ENCODE results near the gene FKBP8. TPM values are rescaled to one million over a fixed set of nuclear protein-coding genes. Genes with fewer than 3 reads are reported as not detected.

The FKBP8 gene
- total and polyA plus RNA-seq, 8 donors: 87.8 to 819 (median 223) TPM

GRCh38 chr19:18489627-18490184, 53.7 kb downstream of the FKBP8 start:
- DNase-seq: no peak
- Histone ChIP-seq H3K4me1 (peaks cover 62 to 89% (median 82%) of the 10 kb centered on the region in 4 donors), H3K27me3 (no peaks in the 10 kb centered on the region), H3K27ac (peak overlapping the region in 2 of 5 donors; percentile 8 to 46), H3K4me3 (no peak overlapping the region), H3K36me3 (no peaks in the 10 kb centered on the region), H3K9me3 (no peaks in the 10 kb centered on the region)
- 81 to 90% (median 89%) methylated on average over 12 to 14 of the region's 14 CpGs for WGBS, 5 donors
- TF ChIP-seq POLR2AphosphoS5 (IDR thresholded peaks at IDR 0.05) (no peak), POLR2A (IDR thresholded peaks at IDR 0.05) (no peak), EP300 (IDR thresholded peaks at IDR 0.05) (no peak), CTCF (IDR thresholded peaks at IDR 0.05) (no peak)
- intact Hi-C loops (cut with DNase I; ENCODE audit: low total_unique reads): no loop called here

- peaks cover 56 to 89% (median 76%) of the 10 kb centered on the region in 4 donors for H3K4me1 ChIP-seq
- WGBS, 5 donors: 34 to 56% (median 43%) methylated on average over 18 to 22 of the region's 22 CpGs
- no peaks in the 10 kb centered on the region for H3K36me3 ChIP-seq
- no peak overlapping the region for H3K4me3 ChIP-seq
- no peaks in the 10 kb centered on the region for H3K9me3 ChIP-seq
- peak; percentile 63 to 76 for DNase-seq
- peak in 4 of 7 experiments; percentile 5 to 52 (median 28) for TF ChIP-seq CTCF (IDR thresholded peaks at IDR 0.05)
- TF ChIP-seq POLR2AphosphoS5 (IDR thresholded peaks at IDR 0.05): no peak
- H3K27ac ChIP-seq: peak overlapping the region in 2 of 5 donors; percentile 8 to 46
- intact Hi-C loops (cut with DNase I; ENCODE audit: low total_unique reads): no loop called here
- no peaks in the 10 kb centered on the region for H3K27me3 ChIP-seq
These were observed 54.3 kb downstream of the FKBP8 start for GRCh38 chr19:18488838-18489626.

GRCh38 chr19:18488403-18488723, 55.0 kb downstream of the FKBP8 start:
- Histone ChIP-seq H3K9me3 (no peaks in the 10 kb centered on the region), H3K27me3 (no peaks in the 10 kb centered on the region), H3K27ac (peak overlapping the region in 1 of 5 donors; percentile 46), H3K4me1 (peaks cover 49 to 89% (median 71%) of the 10 kb centered on the region in 4 donors), H3K36me3 (no peaks in the 10 kb centered on the region), H3K4me3 (no peak overlapping the region)
- intact Hi-C loops (cut with DNase I; ENCODE audit: low total_unique reads): no loop called here
- DNase-seq: no peak
- TF ChIP-seq POLR2A (IDR thresholded peaks at IDR 0.05) (no peak), CTCF (IDR thresholded peaks at IDR 0.05) (peak in 3 of 7 experiments; percentile 9 to 34 (median 33))
- 20 to 92% (median 81%) methylated on average over 1 to 6 of the region's 6 CpGs for WGBS, 5 donors

- no peaks in the 10 kb centered on the region for H3K36me3 ChIP-seq
- no peaks in the 10 kb centered on the region for H3K27me3 ChIP-seq
- peak overlapping the region in 2 of 5 donors; percentile 46 to 76 for H3K27ac ChIP-seq
- intact Hi-C loops (cut with DNase I; ENCODE audit: low total_unique reads): no loop called here
- WGBS, 5 donors: 57 to 73% (median 61%) methylated on average over 17 of the region's 17 CpGs
- H3K4me1 ChIP-seq: peaks cover 43 to 89% (median 71%) of the 10 kb centered on the region in 4 donors
- H3K9me3 ChIP-seq: no peaks in the 10 kb centered on the region
- no peak overlapping the region for H3K4me3 ChIP-seq
- TF ChIP-seq POLR2A (IDR thresholded peaks at IDR 0.05) (no peak), CTCF (IDR thresholded peaks at IDR 0.05) (peak in 2 of 7 experiments; percentile 18 to 29)
- DNase-seq: no peak
These were observed 55.6 kb downstream of the FKBP8 start for GRCh38 chr19:18487576-18488402.
